EH (cell line): Measurements from ENCODE around the gene TMEM134.
A peak's percentile ranks its signal among the peaks of the same experiment; 100 is the strongest.
"Not testable (repeated sequence)": the region's sequence is repeated elsewhere in the genome, so short reads cannot be mapped to it uniquely, and the experiment has no call there.

Source experiments
- DNase-seq: peaks from one replicate; pipeline ENCODE4 v3.0.0-alpha.2; 2015; ENCODE audit warnings: low read depth

Gene TMEM134

DNA sequence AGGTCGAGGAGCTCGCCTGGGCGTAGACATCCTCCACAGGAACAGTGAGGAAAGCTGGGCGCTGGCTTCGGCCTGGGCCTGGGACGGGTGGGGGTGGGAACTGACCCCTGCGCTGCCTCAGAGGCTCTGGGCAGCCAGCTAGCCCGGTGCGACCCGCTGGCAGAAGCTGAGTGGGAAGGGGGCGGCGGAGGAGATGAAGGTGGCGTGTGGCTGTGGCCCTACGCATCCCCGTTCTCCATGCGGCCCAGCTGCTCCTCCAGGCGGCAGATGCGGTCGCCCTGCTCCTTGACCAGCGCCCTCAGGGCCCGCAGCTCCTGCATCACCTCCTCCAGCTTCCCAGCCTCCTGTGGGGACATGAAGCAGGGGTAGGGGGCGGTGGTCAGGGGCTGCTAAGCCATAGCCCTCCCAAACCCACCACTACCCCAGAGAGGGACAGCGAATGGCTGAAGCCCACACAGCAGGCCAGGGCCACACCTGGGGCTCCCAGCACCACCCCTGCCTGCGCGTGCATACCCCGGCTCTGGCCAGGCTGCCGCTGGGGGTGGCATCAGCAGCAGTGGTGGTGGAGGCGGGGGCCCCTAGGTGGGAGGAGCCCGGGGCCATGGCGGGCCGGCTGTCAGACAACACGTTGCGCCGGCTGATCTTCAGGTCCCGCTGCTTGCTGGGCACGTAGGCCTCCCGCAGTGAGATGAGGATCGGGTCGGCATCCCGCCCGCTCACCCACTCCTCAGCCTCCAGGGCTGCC lies 30.7 kb downstream of the TMEM134 start:
- DNase-seq, result no peak

DNA sequence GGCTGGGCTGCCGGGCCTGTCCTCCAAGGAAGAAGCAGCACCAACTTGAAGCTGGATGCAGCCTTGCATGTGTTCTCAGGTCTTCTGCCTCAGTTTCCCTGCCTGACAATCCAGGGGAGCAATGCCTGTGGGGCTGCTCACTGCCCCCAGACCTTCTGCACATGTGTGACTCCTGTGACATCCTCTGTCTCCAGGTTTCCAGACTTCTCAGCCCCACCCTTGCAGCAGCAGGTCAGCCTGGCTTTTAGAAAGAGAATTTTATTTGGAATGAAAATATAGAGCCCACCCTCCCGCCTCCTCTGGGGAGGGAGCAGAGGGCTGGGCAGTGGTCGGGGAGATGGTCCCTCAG lies 31.3 kb downstream of the TMEM134 start:
- no peak for DNase-seq

DNA sequence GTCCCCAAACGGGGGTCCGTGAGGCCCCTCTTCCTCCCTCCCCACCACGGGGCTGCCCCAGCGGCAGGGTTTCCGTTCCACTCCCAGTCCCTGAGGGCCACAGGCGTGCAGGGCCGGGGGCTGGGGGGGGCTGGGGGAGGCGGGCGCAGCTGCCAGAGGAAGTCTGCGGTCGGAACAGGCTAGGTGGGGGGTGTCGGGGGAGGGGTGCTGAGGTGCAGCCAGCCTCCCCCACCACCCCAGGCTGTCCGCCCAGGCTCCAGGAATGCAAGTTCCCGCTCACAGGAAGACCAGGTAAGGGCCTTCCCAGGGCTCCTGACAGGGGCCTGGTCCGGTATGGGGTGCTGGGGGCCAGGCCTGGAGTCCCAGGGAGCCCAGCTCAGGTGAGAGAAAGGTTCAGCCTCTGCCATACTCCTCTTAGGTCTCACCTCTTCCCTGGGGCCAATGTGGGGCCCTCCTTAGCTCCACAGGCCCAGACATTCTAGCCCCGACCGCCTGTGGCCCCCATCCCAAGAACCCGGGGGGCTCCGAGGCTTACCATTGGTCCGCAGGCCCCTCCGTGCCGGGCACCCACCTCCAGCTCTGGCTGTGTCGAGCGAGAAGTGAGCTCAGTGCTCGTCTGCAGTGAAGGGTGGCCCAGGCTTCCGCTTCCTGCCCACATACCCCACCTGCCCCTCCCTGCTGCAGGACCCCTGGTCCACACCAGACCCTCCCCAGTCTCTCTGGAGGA lies 31.8 kb downstream of the TMEM134 start, which contains the start of gene PTPRCAP:
PTPRCAP (minus strand) TSS at position 601 of the 727 bp plus-strand sequence; CDS start at position 538, 63 bp downstream.
- DNase-seq, result no peak

DNA sequence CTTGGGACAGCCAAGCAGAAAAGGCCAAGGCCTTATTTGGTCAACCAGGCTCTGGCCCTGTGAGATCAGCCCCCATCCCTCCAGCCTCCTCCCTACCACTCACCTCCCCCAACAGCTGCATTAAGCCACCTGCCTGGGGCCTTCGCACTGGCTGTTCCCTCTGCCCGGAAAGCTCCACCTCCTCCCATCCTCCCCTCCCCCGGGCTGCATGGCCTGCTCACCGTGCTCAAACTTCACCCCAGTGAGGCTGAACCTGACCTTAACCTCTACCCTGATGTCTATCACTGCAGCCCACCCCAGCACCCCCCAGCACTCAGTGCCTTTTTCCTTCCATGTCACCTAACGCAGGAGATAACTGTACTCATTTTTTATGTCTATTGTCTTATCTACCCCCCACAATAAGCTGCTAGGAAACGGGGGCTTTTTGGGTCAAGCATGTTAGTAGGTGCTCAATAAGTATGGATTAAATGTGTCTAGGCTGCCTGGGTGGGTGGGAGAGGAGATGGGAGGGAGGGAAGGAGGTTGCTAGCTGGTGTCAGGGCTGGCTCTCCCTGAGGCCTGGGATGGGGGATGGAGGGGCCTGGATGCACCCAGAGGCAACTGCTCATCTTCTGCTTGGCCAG lies 32.5 kb downstream of the TMEM134 start:
- DNase-seq, result no peak

DNA sequence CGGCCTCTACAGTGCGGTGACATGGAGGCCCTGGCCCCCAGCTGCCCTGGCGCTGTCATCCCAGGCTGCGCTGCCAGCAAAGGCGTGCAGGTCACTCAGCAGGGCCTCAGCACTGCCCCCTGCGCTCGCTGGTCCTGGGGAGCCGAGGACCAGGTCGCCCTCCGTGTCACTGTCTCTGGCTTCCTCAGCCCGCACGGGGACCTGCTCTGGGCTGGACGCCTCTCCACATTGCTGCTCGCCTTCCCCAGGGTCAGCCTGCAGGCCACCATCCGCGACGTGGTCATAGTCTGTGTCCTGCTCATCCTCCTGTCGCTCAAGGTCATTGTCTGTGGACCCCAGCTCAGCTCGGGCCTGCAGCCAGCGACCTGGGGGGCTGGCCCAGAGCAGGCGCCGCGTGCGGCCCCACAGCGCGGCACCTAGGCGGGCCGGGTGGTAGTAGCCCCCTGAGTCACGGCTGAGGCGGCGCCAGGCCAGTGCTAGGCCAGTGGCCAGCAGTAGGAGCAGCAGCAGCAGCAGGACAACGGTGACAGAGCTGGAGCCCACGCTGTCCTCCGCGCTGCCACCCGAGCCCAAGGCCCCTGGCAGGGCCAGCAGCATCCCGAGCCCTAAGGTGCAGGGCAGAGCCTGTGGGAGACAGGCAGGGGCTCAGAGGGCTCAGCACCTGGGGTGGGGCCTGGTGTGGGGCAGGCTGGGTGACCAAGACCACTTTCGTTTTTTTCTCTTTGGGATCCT lies 33.2 kb downstream of the TMEM134 start:
- no peak for DNase-seq

DNA sequence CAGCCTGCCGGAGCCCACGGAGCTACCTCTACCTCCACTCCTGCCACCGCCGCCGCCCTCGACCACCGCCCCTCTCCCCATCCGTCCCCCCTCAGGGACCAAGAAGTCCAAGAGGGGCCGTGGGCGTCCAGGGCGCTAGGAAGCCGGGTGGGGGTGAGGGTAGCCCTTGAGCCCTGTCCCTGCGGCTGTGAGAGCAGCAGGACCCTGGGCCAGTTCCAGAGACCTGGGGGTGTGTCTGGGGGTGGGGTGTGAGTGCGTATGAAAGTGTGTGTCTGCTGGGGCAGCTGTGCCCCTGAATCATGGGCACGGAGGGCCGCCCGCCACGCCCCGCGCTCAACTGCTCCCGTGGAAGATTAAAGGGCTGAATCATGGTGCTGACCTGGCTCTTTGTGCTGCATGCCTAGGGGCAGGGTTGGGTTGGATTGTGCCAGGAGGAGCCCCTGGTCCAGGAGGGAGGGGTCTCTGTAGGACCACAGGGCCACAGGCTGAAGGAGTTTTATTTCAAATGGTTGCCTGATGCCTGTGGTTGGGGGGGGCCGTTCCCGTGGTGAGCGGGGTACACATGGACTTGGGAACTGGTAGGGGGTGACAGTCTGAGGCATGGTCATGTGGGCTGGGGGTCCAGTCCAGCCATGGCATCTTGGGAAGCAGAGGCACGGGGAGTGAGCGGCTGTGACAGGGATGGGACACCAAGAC lies 33.9 kb downstream of the TMEM134 start:
- no peak for DNase-seq

DNA sequence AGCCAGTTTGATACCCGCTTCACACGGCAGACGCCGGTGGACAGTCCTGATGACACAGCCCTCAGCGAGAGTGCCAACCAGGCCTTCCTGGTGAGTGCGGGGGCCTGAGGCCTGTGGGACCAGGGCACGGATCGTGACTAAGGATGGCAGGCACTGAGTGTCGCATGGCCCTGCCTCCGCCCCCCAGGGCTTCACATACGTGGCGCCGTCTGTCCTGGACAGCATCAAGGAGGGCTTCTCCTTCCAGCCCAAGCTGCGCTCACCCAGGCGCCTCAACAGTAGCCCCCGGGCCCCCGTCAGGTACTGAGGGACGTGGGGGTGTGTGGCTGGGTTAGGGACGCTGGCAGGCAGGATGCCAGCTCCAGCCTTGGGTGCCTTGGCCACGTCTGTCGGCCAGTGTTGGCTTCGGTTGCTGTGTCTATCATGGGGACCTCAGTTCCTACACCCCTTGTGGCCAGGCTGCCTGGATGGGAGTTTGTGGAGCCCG lies 34.6 kb downstream of the TMEM134 start:
- no peak for DNase-seq

DNA sequence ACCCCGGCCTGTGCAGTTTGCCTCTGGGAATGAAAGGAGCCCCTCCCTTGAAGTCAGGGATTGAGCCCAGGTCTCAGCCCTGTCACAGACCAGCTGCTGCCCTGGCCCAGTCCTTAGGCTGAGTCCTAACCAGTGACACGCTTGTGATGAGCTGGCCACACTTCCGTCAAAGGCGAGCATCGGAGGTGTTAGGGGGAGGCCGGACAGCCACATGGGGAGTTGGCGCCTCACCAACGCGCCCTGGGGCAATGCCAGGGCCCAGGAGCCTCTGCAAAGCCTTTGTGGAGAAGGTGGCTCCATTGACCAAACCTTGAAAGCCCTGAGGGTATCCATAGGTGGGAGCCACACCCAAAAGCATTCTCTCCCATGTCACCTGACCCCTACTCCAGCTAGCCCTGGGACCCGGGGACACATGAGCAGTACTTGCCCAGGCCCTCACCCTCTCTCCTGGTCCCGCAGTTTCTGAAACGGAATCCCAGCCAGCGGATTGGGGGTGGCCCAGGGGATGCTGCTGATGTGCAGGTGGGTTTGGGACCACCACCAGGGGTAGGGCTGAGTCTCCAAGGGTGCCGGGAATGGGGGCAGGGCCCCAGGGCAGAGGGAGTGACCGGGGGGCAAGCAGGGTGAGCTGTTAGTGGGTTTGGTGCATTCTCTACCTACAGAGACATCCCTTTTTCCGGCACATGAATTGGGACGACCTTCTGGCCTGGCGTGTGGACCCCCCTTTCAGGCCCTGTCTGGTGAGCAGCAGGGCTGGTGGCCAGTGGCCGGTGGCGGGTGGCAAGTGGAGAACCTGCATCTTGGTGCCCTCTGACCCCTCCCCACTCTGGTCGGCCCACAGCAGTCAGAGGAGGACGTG lies 35.3 kb downstream of the TMEM134 start:
- no peak for DNase-seq

DNA sequence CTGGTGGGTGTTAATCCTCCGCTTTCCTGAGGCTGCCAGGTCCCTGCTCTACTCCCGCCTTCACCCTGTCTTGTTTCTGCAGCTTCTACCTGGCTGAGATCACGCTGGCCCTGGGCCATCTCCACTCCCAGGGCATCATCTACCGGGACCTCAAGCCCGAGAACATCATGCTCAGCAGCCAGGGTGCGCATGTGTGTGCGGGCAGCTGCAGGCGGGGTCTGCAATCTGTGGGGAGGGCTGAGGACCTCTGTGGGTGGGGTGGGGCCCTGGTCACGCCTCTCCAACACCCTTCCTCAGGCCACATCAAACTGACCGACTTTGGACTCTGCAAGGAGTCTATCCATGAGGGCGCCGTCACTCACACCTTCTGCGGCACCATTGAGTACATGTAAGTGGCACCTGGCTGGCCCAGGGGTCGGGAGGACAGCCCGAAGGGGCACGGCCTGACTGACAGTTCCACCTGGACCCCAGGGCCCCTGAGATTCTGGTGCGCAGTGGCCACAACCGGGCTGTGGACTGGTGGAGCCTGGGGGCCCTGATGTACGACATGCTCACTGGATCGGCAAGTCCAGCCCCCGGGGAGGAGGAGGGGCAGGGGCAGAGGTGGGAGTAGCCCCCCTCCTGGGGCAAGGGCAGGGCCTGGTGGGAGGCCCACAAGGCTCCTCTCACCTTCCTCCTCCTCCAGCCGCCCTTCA lies 36.2 kb downstream of the TMEM134 start:
- DNase-seq, result no peak

DNA sequence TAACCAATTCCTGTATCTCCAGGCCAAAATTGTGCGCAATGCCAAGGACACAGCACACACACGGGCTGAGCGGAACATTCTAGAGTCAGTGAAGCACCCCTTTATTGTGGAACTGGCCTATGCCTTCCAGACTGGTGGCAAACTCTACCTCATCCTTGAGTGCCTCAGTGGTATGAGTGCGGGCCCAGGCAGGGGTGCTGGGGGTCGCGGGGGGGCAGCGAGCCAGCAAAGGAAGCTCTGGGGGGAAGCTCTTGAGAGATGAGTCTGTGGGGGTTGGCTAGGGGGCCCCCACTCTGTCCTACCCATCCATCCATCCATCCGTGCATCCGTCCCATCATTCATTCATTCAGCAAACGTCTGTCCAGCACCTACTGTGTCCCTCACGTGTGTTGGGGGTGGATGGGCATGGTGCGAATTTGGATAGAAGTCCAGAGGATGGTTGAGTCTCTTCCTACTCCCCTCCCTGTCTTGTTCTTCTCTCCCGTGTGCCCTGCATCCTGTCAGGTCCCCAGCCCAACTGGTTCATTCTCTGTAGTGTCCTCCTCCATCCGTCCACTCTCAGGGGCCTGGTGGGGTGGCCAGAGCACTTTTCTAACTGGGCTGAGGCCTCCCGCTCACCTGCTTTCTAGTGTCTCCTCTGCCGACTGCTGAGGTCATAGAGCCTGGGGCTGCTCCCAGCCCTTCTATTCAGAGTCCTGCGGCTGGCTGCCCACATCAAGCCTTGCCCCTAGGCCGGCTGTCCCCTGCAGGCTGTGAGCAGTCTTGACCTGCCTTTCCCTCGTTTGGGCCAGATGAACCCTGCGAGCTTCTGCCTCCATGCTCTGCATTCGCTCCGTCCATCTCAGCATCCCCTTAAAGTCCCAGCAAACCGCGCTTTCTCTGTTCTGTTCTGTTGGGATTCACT lies 37.5 kb downstream of the TMEM134 start:
- no peak for DNase-seq

DNA sequence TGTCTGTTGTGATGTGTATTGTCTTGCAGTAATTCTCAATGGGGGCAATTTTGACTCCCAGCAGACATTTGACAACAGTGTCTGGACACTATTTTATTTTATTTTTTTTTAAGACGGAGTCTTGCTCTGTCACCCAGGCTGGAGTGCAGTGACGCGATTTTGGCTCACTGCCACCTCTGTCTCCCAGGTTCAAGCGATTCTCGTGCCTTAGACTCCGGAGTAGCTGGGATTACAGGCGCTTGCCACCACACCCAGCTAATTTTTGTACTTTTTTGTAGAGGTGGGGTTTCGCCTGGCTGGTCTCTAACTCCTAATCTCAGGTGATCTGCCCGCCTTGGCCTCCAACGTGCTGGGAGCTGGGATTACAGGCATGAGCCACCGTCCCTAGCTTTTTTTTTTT lies 39.3 kb downstream of the TMEM134 start:
- DNase-seq, result no peak

DNA sequence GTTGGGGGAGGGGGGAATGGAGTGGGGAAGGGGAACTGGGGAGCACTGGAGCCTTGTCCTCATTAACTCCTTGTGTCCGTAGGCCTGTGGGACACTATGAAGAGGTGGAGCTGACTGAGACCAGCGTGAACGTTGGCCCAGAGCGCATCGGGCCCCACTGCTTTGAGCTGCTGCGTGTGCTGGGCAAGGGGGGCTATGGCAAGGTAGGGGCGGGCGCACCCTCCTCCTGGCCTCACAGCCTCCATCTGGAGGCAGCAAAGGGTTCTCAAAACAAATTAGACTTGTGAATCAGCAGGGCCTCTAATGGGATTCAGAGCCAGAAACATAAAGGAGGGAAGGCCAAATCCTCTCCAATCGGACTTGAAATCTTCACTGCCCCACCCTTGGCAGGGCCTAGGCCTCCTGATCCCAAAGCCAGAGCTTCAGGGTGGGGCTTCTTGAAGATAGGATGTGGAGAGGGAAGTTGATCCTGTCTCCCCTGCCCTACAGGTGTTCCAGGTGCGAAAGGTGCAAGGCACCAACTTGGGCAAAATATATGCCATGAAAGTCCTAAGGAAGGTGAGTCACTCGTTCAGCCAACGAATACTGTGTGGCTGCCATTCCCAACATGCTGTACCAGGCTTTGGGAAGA lies 39.9 kb downstream of the TMEM134 start:
- no peak for DNase-seq

DNA sequence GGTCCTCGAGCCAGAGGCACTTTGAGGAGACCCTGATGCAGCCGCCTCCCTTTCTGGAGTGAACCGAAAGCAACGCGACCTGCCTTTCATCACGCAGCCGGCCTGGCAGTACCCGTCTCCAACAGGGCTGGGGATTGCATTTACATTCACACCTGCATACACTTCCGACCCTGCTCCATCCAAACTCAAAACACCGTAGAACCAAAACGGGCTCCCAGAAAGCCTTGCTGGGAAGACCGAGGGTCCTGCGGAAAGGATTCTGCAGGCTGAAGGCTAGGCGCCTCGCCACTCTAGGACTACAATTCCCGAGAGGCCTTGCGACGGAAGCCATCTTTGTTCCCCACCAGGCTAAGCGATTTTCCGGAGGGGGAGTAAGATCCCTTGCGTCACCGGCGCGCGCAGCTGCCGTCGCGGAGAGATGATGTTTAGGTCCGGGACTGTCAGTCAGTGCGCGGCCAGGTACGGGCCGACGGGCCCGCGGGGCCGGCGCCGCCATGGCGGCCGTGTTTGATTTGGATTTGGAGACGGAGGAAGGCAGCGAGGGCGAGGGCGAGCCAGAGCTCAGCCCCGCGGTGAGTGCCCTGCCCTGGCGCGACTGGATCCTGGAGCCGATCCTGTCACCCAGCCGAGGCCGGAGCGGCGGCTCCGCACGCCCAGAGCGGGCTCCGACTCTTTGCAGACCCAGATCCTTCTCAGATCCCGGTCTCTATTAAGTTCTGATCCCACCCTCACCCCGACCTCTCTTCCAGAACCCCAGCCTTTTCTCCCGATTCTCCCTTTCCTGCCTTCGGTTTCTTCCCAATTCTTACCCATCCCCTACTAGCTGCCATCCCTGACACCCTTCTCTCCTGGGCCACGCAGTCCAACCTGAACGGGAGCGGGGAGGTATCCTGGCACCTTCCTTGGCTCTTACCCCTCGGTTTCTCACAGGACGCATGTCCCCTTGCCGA lies 40.7 kb downstream of the TMEM134 start, which contains the start of gene RPS6KB2:
RPS6KB2 (plus strand) TSS at position 443 of the 950 bp plus-strand sequence; CDS start at position 495, 52 bp downstream.
- peak; percentile 95 for DNase-seq

DNA sequence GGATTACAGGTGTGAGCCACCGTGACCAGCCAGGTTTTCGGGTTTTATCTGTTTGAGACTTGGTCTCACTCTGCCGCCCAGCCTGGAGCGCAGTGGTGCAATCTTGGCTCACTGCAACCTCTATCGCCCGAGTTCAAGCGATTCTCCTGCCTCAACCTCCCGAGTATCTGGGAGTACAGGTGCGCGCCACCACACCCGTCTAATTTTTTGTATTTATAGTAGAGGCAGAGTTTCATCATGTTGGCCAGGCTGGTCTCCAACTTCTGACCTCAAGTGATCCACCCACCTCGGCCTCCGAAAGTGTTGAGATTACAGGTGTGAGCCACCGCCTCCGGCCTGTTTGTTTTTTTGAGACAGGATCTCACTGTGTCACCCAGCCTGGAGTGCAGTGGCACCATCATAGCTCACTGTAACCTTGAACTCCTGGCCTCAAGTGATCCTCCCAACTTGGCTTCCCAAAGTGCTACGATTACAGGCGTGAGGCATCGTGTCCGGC lies 41.6 kb downstream of the TMEM134 start:
- DNase-seq, result not testable (repeated sequence)

DNA sequence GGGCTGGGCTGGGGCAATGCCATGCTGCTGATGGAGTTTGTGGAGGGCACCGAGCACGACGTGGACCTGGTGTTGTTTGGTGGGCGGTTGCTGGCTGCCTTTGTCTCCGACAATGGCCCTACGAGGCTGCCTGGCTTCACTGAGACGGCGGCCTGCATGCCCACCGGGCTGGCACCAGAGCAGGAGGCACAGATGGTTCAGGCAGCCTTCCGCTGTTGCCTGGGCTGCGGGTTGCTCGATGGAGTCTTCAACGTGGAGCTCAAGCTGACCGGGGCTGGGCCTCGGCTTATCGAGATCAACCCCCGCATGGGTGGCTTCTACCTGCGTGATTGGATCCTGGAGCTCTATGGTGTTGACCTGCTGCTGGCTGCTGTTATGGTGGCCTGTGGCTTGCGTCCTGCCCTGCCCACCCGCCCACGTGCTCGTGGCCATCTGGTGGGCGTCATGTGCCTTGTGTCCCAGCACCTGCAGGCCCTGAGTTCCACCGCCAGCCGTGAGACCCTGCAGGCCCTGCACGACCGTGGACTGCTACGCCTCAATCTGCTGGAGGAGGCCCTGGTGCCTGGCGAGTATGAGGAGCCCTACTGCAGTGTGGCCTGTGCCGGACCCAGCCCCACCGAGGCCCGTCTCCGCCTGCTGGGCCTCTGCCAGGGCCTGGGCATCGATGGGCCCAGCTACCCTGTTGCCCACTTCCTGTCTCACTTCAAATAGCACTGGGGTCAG lies 45.0 kb downstream of the TMEM134 start:
- no peak for DNase-seq

DNA sequence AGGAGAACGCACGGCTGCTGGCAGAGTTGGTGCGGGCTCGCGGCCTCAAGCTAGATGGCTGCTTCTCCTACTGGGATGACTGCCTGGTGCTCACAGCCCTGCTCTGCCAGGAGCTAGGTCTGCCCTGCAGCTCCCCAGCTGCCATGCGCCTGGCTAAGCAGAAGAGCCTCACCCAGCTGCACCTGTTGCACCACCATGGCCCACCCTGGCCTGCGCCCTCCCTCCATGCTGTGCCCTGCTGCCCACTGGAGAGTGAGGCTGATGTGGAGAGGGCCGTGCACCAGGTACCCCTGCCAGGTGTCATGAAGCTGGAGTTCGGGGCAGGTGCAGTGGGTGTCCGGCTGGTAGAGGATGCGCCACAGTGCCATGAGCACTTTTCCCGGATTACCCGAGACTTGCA lies 45.6 kb downstream of the TMEM134 start:
- no peak for DNase-seq
